ENCODE data around the gene MED27.

MED27 gene

GRCh38 chr9:131965841-131966240 is 113.8 kb downstream of the MED27 start:
- DNase-seq (ENCODE audit: low read depth, low spot score) = no peak

- DNase-seq (ENCODE audit: low read depth, low spot score) = peak; percentile 72
These were observed 114.6 kb downstream of the MED27 start for GRCh38 chr9:131965103-131965502.

DNA sequence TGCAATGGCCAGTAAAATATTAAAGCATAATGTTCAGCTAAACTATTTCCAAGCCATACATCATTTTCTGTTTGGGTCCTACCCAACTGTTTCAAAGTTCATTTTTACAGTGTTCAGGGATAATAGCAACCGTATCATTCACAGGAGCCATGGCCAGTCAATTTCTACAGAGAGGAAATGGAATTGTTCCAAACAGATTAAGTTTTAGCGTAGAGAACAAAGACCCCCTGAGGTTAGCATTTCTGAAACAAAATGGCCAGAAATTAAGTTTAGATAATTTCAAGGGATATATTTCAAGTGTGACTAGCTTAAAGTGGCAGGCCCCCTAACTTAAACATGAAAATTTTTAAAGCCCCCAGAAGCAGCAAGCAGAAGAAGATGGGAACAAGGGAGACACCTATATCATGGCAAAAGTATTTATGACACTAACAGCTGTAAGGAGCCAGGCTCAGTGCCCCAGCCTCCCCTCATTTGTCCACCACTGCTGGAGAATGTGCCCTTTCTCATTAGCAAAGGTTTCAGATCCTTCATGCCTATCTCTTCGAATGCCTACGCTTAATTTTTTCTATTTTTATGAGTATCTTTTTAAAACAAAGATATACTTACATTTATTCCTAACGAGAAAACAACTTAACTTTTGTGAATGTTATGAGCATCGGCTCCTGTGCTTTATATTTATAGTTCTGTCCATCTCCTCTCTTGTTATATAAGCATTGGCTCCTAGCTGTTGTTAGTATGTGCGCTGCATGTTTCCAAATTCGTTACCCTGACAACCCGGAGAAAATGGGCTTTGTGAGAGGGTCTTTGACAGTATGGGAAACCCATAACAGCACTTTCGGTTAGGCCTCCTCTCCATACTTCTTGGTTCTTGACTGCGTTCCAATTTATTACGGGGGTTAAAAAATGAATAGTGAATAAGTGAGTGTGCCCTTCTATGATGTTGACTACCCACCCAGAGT is 116.3 kb downstream of the MED27 start:
- DNase-seq (ENCODE audit: low read depth, low spot score) = no peak

- DNase-seq (ENCODE audit: low read depth, low spot score) = no peak
These were observed 118.2 kb downstream of the MED27 start for GRCh38 chr9:131961496-131961880.

- peak; percentile 54 for DNase-seq (ENCODE audit: low read depth, low spot score)
These were observed 118.7 kb downstream of the MED27 start for GRCh38 chr9:131960851-131961495.

DNA sequence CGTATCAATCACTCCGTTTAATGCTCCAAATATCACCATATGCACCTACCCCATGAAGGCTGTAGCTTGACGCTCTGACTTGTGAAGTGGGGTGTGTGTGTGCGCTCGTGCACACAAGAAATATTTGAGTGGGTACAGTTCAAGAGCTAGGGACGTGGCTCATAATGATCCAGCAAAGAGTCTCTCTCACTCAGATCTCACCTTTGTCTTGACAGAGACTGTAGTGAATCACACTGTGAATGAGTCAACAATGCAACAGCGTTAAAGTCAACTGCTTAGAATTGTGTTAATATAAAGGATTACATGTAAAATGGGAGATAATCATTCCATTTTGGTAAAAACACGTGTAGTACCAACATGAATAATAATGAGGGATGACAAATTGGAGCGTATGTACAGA is 119.4 kb downstream of the MED27 start:
- peak; percentile 29 for DNase-seq (ENCODE audit: low read depth, low spot score)

- no peak for DNase-seq (ENCODE audit: low read depth, low spot score)
These were observed 119.8 kb downstream of the MED27 start for GRCh38 chr9:131959887-131960286.

- DNase-seq (ENCODE audit: low read depth, low spot score) = no peak
These were observed 120.6 kb downstream of the MED27 start for GRCh38 chr9:131959056-131959455.

DNA sequence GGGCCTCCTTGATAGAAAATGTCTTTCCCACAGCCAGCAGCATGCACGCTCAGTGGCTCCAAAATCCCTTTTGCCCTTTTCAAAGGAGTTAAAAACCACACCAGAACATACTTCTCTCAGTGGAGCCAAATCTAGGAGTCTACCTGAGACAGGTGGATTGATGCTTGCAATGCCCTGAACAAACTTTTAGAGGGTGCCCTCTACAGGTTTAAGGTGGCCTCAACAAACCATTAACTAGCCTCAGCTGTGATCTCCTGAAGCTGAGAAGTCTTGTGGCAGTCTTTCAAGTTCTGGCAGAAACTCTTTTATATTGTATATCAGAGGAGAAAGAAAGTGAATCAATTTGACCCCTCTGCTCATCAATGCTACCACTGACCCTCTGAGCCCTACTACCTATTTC is 125.4 kb downstream of the MED27 start:
- DNase-seq (ENCODE audit: low read depth, low spot score) = no peak

- peak; percentile 37 for DNase-seq (ENCODE audit: low read depth, low spot score)
These were observed 127.8 kb downstream of the MED27 start for GRCh38 chr9:131951905-131952304.

GRCh38 chr9:131951155-131951554 is 128.5 kb downstream of the MED27 start:
- no peak for DNase-seq (ENCODE audit: low read depth, low spot score)

GRCh38 chr9:131950487-131950886 is 129.2 kb downstream of the MED27 start:
- DNase-seq (ENCODE audit: low read depth, low spot score) = no peak

- no peak for DNase-seq (ENCODE audit: low read depth, low spot score)
These were observed 133.5 kb downstream of the MED27 start for GRCh38 chr9:131946180-131946579.

- peak; percentile 70 for DNase-seq (ENCODE audit: low read depth, low spot score)
These were observed 136.3 kb downstream of the MED27 start for GRCh38 chr9:131943351-131943841.

GRCh38 chr9:131942146-131942720 is 137.4 kb downstream of the MED27 start:
- DNase-seq (ENCODE audit: low read depth, low spot score) = no peak

DNA sequence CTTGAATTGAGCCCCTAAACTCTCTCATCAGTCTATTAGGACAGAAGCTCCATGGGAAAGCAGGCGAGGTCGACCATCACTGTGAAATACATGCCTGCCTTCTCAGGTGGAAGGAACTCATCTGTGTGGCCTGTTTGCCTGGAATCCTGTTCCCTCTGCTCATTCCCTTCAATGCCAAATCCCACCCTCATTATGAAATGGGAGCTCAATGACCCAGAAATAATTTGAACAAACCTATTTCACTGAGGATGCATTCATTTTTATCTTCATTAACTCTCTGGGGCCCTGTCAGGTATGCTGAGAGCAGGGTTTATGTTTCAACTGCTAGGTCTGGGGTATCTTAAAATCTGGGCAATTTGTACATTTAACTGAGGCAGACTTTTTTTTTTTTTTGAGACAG is 142.2 kb downstream of the MED27 start:
- DNase-seq (ENCODE audit: low read depth, low spot score) = no peak

GRCh38 chr9:131936929-131937328 is 142.7 kb downstream of the MED27 start:
- no peak for DNase-seq (ENCODE audit: low read depth, low spot score)

DNA sequence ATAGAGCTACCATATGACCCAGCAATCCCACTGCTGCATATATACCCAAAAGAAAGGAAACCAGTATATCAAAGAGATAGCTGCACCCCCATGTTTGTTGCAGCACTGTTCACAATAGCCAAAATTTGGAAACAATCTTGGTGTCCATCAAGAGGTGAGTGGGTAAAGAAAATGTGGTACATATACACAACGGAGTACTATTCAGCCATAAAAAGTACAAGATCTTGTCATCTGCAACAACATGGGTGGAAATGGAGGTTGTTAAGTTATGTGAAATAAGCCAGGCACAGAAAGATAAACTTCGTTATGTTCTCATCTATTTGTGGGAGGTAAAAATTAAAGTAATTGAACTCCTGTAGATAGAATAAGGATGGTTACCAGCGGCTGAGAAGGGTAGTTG is 145.0 kb downstream of the MED27 start:
- DNase-seq (ENCODE audit: low read depth, low spot score) = no peak

DNA sequence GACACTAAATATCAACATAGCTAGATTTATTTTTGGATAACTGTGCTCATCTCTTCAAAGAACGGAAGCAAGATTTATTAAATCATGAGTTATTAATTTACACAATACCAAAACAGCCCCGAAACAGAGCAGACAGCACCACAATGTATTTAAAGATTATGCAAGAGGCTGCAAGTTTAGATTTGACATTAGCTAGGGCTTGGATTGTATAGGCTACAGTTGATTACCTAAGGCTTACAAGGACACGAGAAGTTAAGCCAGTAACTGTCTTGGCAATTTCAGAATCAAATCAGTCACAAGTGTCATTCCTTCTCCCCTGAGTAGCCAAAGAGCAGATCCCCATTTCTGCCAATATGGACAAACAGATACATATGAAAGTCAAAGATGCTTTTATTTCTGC is 152.6 kb downstream of the MED27 start:
- no peak for DNase-seq (ENCODE audit: low read depth, low spot score)

DNA sequence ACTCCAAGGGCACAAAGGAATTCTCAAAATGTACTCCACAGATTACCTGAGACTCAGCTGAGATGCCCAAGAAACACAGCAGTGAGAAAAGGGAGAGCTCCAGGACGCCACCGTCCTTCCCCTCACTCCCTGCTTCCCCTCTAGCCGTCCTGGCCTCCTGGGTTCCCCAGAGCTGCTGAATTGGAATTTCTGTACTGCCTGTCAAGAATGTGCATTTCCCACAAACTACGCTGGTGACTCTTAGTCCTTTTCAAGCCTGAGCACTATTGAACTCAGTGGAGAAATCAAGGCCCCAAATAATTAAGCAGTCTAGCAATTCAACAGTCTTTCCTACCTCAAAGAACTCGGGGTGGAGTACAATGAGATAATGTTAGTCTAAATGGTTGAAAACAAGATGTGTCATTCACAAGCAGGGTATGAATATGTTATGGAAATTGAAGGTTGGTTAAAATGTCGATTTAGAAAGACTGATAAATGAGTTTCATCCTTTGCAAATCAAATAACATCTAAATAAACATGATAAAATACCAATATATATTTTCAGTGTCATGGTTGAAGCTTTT is 153.2 kb downstream of the MED27 start:
- peak; percentile 55 for DNase-seq (ENCODE audit: low read depth, low spot score)

DNA sequence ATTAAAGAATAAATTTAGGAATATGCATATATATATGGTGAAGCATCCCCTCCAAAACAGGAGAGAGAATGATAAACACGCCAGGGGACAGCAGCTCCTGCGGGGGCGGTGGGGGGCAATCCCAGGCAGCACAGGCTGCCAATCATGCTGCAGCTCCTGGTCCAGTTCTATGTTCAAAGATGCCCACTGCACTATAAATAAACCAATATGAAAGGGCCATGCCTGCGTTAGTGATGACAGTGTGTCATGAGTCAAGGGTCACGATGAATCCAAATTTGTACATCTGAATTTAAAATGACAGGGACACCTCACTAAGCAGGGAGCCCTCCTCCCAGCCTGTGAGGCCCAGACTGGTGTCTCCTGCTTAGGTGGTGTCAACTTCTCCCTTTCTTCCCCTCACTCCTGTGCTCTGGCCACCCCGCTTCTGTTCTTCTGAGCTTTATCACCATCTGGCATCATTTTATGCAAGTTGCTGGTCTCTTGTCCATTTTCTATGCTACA is 153.9 kb downstream of the MED27 start:
- DNase-seq (ENCODE audit: low read depth, low spot score) = no peak

DNA sequence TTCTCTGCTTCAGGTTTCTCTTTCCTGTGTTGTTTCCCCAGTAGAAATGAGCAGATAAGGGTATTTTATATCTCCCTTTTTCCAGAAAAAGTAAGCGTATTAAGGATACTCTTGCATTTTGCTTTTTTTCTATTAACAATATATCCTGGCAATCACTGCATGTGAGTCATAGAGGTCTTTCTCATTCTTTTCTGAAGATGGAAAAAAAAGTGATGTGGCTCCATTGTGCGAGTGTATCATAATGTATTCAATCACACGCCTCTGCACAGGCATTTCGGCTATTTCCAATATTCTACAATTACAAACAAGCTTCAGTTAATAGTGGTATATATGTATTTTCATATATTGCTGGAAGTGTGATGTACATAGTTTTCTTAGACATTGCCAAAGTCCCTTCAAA is 155.9 kb downstream of the MED27 start:
- peak; percentile 32 for DNase-seq (ENCODE audit: low read depth, low spot score)

Measured in astrocyte of the hippocampus (primary cell).